Erythroblast (primary cell): Measurements from ENCODE around the gene CABP1.

Experiments
- GATA1 ChIP-seq: IDR thresholded peaks from 2 replicates; pipeline ENCODE4 v1.6.1; 2011; ENCODE audit warnings: low read depth, mild to moderate bottlenecking, control low read depth, low read length, moderate library complexity
- POLR2A ChIP-seq: IDR thresholded peaks from 2 replicates; pipeline ENCODE4 v1.6.1; 2011; ENCODE audit warnings: mild to moderate bottlenecking, low read length

DNA sequence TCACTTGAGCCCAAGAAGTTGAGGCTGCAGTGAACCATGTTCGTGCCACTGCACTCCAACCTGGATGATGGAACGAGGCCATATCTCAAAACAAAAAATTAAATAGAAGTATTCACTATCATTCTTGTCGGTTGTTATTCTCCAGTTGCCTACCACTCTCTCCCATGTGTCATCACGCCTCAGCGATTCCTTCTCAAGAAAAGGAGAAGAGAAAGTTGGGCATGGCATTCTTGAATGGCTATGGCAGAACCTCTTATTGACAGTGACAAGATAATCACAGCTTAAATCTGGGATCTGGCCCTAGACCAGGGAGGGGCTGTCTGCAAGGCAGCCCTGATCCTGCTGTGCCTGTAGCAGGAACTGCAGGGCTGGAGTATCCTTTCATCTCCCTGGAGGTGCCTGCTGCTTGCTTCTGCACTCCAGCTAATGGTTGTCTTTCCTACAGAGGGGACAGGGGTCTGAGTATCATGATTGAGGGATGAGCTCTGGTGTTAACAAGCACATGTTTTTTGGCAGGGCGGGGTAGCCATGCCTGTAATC is 33.7 kb downstream of the CABP1 start:
- TF ChIP-seq POLR2A (no peak), GATA1 (no peak)
